Activated CD4-positive, alpha-beta T cell treated with anti-CD3 and anti-CD28 coated beads for 36 hours (primary cell): ENCODE results near the gene MRPL14. TPM values are rescaled to one million over a fixed set of nuclear protein-coding genes. Genes with fewer than 3 reads are reported as not detected.

ENCODE experiments used
- ATAC-seq: fragments of 200-7000 bp; cut with Tn5 transposase; one replicate; pipeline ENCODE4 v1.10.0; 2021; ENCODE audit warnings: mild to moderate bottlenecking, moderate library complexity
- CTCF ChIA-PET: fragments of 350-600 bp; sonication (Branson Sonifier 250); formaldehyde crosslinking; loops from one replicate; lab custom pipeline; 2021; ENCODE audit warnings: antibody characterized with exemption; lab: Charles Lee
- POLR2A ChIA-PET: fragments of 350-600 bp; sonication (Branson Sonifier 250); formaldehyde crosslinking; loops from one replicate; lab custom pipeline; 2021; ENCODE audit warnings: antibody characterized with exemption, inconsistent platforms; lab: Charles Lee
- DNase-seq: peaks from one replicate; pipeline ENCODE4 v3.0.0-alpha.2; 2020
- H3K27ac Mint-ChIP-seq: one replicate; pipeline ENCODE4 v1.8.0; 2021; ENCODE audit warnings: mixed read lengths
- H3K27me3 Mint-ChIP-seq: one replicate; pipeline ENCODE4 v1.8.0; 2021; ENCODE audit warnings: mixed read lengths
- H3K36me3 Mint-ChIP-seq: one replicate; pipeline ENCODE4 v1.8.0; 2021; ENCODE audit warnings: low read depth, mixed read lengths
- H3K4me1 Mint-ChIP-seq: one replicate; pipeline ENCODE4 v1.8.0; 2021; ENCODE audit warnings: mixed read lengths
- H3K4me3 Mint-ChIP-seq: one replicate; pipeline ENCODE4 v1.8.0; 2021; ENCODE audit warnings: mild to moderate bottlenecking, moderate library complexity, mixed read lengths
- H3K9me3 Mint-ChIP-seq: one replicate; pipeline ENCODE4 v1.8.0; 2021; ENCODE audit warnings: low read depth, mixed read lengths
- intact Hi-C, 2 experiments: fragments of 100-400 bp; cut with DNase I in 1 of 2; cut with micrococcal nuclease in 1 of 2; formaldehyde crosslinking; loops; one replicate each; pipeline versions ENCODE4 v1.14.2 to v1.15.1; 2022 to 2024; cut with DNase I, micrococcal nuclease
- total RNA-seq, 2 experiments: library from RNA; stranded (reverse); gene quantifications; one replicate each; pipeline ENCODE4 v1.2.3, GENCODE V29; 2021

Gene MRPL14
- total RNA-seq, 2 experiments from 2014 or later, result 29.5 to 43.3 TPM

- DNase-seq (peak; percentile 83), ATAC-seq (peak; percentile 48)
- H3K4me1 Mint-ChIP-seq, result peaks cover 10% of the 10 kb centered on the region
- CTCF ChIA-PET, result interaction anchor here (0.6 to 2.9 kb wide), 41 partner anchors 11 to 470 kb away, joined by 3 to 37 read pairs (median 4); partner anchors contain the start of gene VEGFA
- peak overlapping the region; percentile 8 for H3K27ac Mint-ChIP-seq
- peaks cover 6% of the 10 kb centered on the region for H3K27me3 Mint-ChIP-seq
- no peak overlapping the region for H3K4me3 Mint-ChIP-seq
- intact Hi-C loops, result loop anchor here (1.0 to 10.0 kb wide), 6 partner anchors 310 to 624 kb away; partner anchors contain the start of gene DLK2 (in 1 of the 2)
- H3K9me3 Mint-ChIP-seq, result no peaks in the 10 kb centered on the region
- POLR2A ChIA-PET, result interaction anchor here (1.0 kb wide), 1 partner anchor 412 kb away, joined by 4 read pairs; no protein-coding TSS in a partner anchor
- no peaks in the 10 kb centered on the region for H3K36me3 Mint-ChIP-seq
Observed at GRCh38 chr6:44078827-44079671, 48.2 kb downstream of the MRPL14 start.

DNA sequence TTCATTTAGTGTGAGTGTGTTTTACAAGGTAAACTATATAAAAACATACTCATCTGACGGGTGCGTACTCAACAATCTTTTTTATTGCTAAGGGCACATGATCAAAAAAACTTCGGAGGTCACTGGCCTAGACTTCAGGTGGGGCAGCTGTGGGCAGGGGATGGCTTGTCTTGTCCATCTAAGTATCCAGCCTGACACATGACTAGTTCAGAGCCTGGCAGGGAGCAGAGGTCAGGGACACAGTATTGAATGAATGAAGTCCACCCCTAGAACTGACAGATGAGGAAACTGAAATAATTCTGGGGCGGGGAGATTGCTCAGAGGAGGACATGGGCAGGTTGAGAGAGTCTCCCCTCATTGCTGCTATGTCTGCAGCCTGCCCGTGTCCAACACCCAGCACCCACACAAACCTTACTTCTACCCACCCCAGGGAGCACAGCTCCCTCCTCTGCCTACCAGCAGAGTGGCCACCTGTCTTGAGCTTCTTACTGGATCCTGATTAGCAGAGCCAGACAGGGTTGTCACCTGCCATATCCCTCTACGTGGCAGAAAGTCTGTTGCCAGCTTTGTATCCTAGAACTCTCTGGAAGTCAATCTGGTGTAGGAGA is 48.9 kb downstream of the MRPL14 start:
- Mint-ChIP-seq H3K27me3 (peaks cover 6% of the 10 kb centered on the region), H3K36me3 (no peaks in the 10 kb centered on the region), H3K4me3 (no peak overlapping the region), H3K27ac (no peak overlapping the region), H3K4me1 (peaks cover 15% of the 10 kb centered on the region), H3K9me3 (no peaks in the 10 kb centered on the region)
- intact Hi-C loops, result loop anchor here in 1 of 2 experiments (10.0 kb wide), 1 partner anchor 624 kb away; the partner anchor contains the start of gene DLK2
- ATAC-seq (no peak), DNase-seq (no peak)
- ChIA-PET CTCF (interaction anchor here (0.6 to 2.9 kb wide), 37 partner anchors 10 to 469 kb away, joined by 3 to 37 read pairs (median 4); partner anchors contain the start of gene VEGFA), POLR2A (no interaction called here)

- intact Hi-C loops, result loop anchor here in 1 of 2 experiments (10.0 kb wide), 1 partner anchor 623 kb away; the partner anchor contains the start of gene DLK2
- no peak for DNase-seq
Observed at GRCh38 chr6:44077214-44077946, 49.9 kb downstream of the MRPL14 start.

DNA sequence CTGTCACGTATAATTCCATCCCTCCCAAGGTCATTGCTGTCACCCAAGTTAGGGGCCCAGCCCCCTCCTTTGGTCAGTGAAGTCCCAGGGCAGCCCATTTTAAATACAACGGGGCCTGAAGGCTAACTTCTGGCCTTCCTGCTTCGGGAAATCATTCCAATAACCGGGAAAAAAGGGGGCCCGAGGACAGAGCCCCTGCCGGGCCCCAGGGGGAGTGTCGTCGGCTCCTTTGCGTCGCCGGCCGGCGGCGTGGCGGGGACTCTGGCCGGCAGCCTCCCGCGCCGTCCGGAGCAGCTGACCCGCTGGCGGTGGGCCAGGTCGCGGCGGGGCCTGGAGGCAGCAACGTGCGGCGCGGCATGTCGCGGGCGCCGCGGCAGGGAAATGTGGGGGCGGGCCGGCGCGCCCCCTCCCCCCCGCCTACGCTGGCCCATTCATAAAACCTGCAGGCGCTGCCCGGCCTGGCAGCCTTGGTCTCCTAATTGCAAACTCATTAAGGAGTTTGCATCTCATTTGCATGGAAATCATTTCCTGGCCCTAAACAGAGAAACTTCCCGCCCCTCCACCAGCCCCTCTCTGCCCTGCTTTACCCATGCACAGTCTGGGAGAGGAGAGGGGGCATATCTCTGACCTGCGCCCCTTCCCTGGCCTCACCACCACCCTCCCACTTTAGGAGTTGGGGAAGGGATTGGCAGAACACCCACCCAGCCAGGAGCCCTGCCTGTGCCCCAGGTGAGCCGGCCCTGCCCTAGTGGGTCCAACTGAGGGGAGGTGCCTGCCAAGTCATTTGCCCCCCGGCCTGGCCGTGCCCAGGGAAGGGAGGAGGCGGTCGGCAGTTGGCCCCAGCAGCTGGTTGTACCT is 50.7 kb downstream of the MRPL14 start:
- H3K4me1 Mint-ChIP-seq, result peaks cover 17% of the 10 kb centered on the region
- intact Hi-C loops, result loop anchor here in 1 of 2 experiments (10.0 kb wide), 1 partner anchor 622 kb away; the partner anchor contains the start of gene DLK2
- peak; percentile 54 for DNase-seq
- no peak overlapping the region for H3K4me3 Mint-ChIP-seq
- ATAC-seq, result no peak
- no peaks in the 10 kb centered on the region for H3K36me3 Mint-ChIP-seq
- CTCF ChIA-PET, result interaction anchor here (0.8 to 3.7 kb wide), 4 partner anchors 10 to 351 kb away, joined by 3 to 37 read pairs (median 10); no protein-coding TSS in a partner anchor
- H3K27ac Mint-ChIP-seq, result no peak overlapping the region
- H3K27me3 Mint-ChIP-seq, result peaks cover 9% of the 10 kb centered on the region
- POLR2A ChIA-PET, result no interaction called here
- no peaks in the 10 kb centered on the region for H3K9me3 Mint-ChIP-seq

More at GRCh38 chr6:44077214-44077946, 49.9 kb downstream of the MRPL14 start:
- Mint-ChIP-seq H3K4me3 (peak overlapping the region; percentile 20), H3K9me3 (no peaks in the 10 kb centered on the region), H3K27ac (no peak overlapping the region), H3K27me3 (peaks cover 6% of the 10 kb centered on the region), H3K4me1 (peaks cover 16% of the 10 kb centered on the region), H3K36me3 (no peaks in the 10 kb centered on the region)
- CTCF ChIA-PET, result interaction anchor here (0.8 to 2.9 kb wide), 3 partner anchors 303 to 353 kb away, joined by 3 to 37 read pairs (median 16); no protein-coding TSS in a partner anchor
- no peak for ATAC-seq
- POLR2A ChIA-PET, result no interaction called here

DNA sequence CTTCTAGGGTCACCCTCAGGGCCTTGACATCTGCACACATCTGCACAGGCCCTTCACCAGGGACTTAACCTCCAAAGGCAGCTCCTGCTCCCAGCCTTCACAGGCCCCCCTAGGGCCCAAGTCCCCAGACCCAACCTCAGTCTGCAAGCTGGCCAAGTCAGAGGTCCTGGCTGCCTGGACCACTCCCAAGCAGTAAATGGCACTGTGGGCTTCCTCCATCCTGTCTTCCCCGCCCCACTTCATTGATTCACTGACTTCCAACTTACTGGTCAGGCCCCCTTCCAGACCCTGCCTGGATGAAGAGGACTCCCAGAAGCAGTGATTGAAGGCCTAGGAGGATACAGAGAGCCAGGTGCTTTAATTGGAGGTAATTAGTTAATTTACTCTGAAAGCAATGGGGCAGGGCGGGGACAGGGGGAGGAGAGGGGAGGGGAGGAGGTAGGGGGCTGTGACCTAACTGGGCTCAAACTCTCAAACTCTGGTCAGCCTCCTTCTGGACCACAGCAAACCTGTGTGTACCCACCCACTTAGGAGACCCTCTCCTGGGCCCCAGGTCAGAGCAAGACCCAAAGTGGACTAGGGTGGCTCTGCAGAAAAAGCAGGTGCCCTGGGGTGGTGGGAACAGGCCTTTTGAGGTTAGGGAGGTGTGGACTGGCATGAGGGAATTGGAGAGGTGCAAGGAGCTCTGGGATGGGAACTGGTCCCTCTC is 51.5 kb downstream of the MRPL14 start:
- no peaks in the 10 kb centered on the region for H3K36me3 Mint-ChIP-seq
- no peak overlapping the region for H3K27ac Mint-ChIP-seq
- H3K4me3 Mint-ChIP-seq, result no peak overlapping the region
- POLR2A ChIA-PET, result interaction anchor here (0.6 kb wide), 1 partner anchor 264 kb away, joined by 3 read pairs; no protein-coding TSS in a partner anchor
- peaks cover 16% of the 10 kb centered on the region for H3K27me3 Mint-ChIP-seq
- H3K4me1 Mint-ChIP-seq, result peaks cover 17% of the 10 kb centered on the region
- no peaks in the 10 kb centered on the region for H3K9me3 Mint-ChIP-seq
- DNase-seq (no peak), ATAC-seq (no peak)
- intact Hi-C loops, result loop anchor here in 1 of 2 experiments (2.0 to 10.0 kb wide), 2 partner anchors 501 to 621 kb away; partner anchors contain the start of gene DLK2
- CTCF ChIA-PET, result interaction anchor here (0.5 to 3.7 kb wide), 12 partner anchors 10 to 559 kb away, joined by 3 to 46 read pairs (median 4); partner anchors contain the start of genes AARS2, POLR1C and VEGFA

GRCh38 chr6:44074813-44075646 is 52.2 kb downstream of the MRPL14 start:
- Mint-ChIP-seq H3K4me3 (peak overlapping the region; percentile 79), H3K36me3 (no peaks in the 10 kb centered on the region), H3K4me1 (peaks cover 17% of the 10 kb centered on the region), H3K27me3 (peaks cover 16% of the 10 kb centered on the region), H3K9me3 (no peaks in the 10 kb centered on the region), H3K27ac (peak overlapping the region; percentile 91)
- CTCF ChIA-PET, result interaction anchor here (0.5 to 3.7 kb wide), 17 partner anchors 11 to 558 kb away, joined by 3 to 46 read pairs (median 4); partner anchors contain the start of genes AARS2, POLR1C and VEGFA
- ATAC-seq (peak; percentile 2), DNase-seq (no peak)
- intact Hi-C loops, result loop anchor here (1.0 to 10.0 kb wide), 6 partner anchors 51 to 620 kb away; partner anchors contain the start of genes DLK2 (in 1 of the 2) and MRPS18A (in 1 of the 2)
- POLR2A ChIA-PET, result no interaction called here

GRCh38 chr6:44074439-44074812 is 52.8 kb downstream of the MRPL14 start:
- ATAC-seq (peak; percentile 55), DNase-seq (peak; percentile 89)
- POLR2A ChIA-PET, result interaction anchor here (1.3 kb wide), 1 partner anchor 349 kb away, joined by 4 read pairs; no protein-coding TSS in a partner anchor
- H3K27me3 Mint-ChIP-seq, result peaks cover 16% of the 10 kb centered on the region
- H3K4me3 Mint-ChIP-seq, result peak overlapping the region; percentile 79
- no peaks in the 10 kb centered on the region for H3K36me3 Mint-ChIP-seq
- H3K9me3 Mint-ChIP-seq, result no peaks in the 10 kb centered on the region
- CTCF ChIA-PET, result interaction anchor here (0.6 to 3.7 kb wide), 16 partner anchors 9 to 444 kb away, joined by 3 to 46 read pairs (median 4); partner anchors contain the start of gene VEGFA
- intact Hi-C loops, result loop anchor here (1.0 to 10.0 kb wide), 6 partner anchors 52 to 620 kb away; partner anchors contain the start of genes DLK2 (in 1 of the 2) and MRPS18A (in 1 of the 2)
- peak overlapping the region; percentile 91 for H3K27ac Mint-ChIP-seq
- peaks cover 17% of the 10 kb centered on the region for H3K4me1 Mint-ChIP-seq

- Mint-ChIP-seq H3K9me3 (no peaks in the 10 kb centered on the region), H3K36me3 (no peaks in the 10 kb centered on the region), H3K4me1 (peaks cover 17% of the 10 kb centered on the region), H3K27ac (peak overlapping the region; percentile 91), H3K4me3 (peak overlapping the region; percentile 79), H3K27me3 (peaks cover 16% of the 10 kb centered on the region)
- intact Hi-C loops, result loop anchor here (1.0 to 10.0 kb wide), 12 partner anchors 52 to 619 kb away; partner anchors contain the start of genes DLK2 (in 1 of the 2), MRPS18A (in 1 of the 2), NFKBIE (in 1 of the 2) and POLR1C (in 1 of the 2)
- CTCF ChIA-PET, result interaction anchor here (0.6 to 3.7 kb wide), 19 partner anchors 8 to 444 kb away, joined by 3 to 46 read pairs (median 4); partner anchors contain the start of genes MAD2L1BP and VEGFA
- peak; percentile 16 for ATAC-seq
- POLR2A ChIA-PET, result interaction anchor here (1.0 to 2.0 kb wide), 4 partner anchors 21 to 385 kb away, joined by 4 read pairs; partner anchors contain the start of gene VEGFA
- DNase-seq, result peak; percentile 54
Observed at GRCh38 chr6:44073612-44074438, 53.4 kb downstream of the MRPL14 start.
